ENCODE data around the gene BRSK2.

- TF ChIP-seq, protein P1, sequence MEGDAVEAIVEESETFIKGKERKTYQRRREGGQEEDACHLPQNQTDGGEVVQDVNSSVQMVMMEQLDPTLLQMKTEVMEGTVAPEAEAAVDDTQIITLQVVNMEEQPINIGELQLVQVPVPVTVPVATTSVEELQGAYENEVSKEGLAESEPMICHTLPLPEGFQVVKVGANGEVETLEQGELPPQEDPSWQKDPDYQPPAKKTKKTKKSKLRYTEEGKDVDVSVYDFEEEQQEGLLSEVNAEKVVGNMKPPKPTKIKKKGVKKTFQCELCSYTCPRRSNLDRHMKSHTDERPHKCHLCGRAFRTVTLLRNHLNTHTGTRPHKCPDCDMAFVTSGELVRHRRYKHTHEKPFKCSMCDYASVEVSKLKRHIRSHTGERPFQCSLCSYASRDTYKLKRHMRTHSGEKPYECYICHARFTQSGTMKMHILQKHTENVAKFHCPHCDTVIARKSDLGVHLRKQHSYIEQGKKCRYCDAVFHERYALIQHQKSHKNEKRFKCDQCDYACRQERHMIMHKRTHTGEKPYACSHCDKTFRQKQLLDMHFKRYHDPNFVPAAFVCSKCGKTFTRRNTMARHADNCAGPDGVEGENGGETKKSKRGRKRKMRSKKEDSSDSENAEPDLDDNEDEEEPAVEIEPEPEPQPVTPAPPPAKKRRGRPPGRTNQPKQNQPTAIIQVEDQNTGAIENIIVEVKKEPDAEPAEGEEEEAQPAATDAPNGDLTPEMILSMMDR (IDR thresholded peaks at IDR 0.05), result no peak
- TF ChIP-seq POLR2A (IDR thresholded peaks at IDR 0.05), result no peak
Measured at GRCh38 chr11:1459764-1460395, 70.1 kb downstream of the BRSK2 start.

All from Peyer's patch (tissue), 4 donors.